Measurements from ENCODE around the gene DLD.
A peak's percentile ranks its signal among the peaks of the same experiment; 100 is the strongest.

Gene DLD

DNA sequence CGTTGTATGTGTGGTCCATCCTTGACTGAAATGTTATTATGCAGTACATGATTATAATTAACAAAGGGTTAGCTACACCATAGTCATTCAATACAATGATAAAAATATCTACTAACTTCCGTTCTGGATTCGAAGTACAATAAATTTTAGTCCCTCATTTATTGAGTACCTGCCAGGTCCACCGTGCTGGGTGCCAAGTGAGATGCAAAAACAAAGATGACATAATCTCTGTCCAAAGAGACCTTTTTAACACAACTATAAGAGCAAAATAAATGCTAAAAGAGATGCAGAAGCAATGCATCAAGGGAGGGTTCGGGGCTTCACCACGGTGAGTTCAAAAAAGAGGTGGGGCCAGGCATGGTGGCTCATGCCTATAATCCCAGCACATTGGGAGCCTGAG lies 78.9 kb downstream of the DLD start:
- ATAC-seq (ENCODE audit: low read depth) (no peak), DNase-seq (ENCODE audit: low spot score) (no peak)
- TF ChIP-seq, protein P1, sequence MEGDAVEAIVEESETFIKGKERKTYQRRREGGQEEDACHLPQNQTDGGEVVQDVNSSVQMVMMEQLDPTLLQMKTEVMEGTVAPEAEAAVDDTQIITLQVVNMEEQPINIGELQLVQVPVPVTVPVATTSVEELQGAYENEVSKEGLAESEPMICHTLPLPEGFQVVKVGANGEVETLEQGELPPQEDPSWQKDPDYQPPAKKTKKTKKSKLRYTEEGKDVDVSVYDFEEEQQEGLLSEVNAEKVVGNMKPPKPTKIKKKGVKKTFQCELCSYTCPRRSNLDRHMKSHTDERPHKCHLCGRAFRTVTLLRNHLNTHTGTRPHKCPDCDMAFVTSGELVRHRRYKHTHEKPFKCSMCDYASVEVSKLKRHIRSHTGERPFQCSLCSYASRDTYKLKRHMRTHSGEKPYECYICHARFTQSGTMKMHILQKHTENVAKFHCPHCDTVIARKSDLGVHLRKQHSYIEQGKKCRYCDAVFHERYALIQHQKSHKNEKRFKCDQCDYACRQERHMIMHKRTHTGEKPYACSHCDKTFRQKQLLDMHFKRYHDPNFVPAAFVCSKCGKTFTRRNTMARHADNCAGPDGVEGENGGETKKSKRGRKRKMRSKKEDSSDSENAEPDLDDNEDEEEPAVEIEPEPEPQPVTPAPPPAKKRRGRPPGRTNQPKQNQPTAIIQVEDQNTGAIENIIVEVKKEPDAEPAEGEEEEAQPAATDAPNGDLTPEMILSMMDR (IDR thresholded peaks at IDR 0.05; ENCODE audit: poor library complexity, severe bottlenecking): no peak
- Histone ChIP-seq H3K9me3 (ENCODE audit: severe bottlenecking) (no peaks in the 10 kb centered on the region), H3K36me3 (ENCODE audit: low read depth) (peaks cover 100% of the 10 kb centered on the region), H3K4me3 (ENCODE audit: severe bottlenecking) (no peak overlapping the region), H3K27me3 (ENCODE audit: insufficient read depth, poor library complexity, severe bottlenecking) (no peaks in the 10 kb centered on the region), H3K27ac (ENCODE audit: poor library complexity, severe bottlenecking) (peak overlapping the region; percentile 95), H3K4me1 (ENCODE audit: insufficient read depth, poor library complexity, severe bottlenecking) (peaks cover 41% of the 10 kb centered on the region)
